H1 (cell line): ENCODE data around the gene C16orf90. TPM values are rescaled to one million over a fixed set of nuclear protein-coding genes. Genes with fewer than 3 reads are reported as not detected.

Experiments used
- ASH2L ChIP-seq: fragments of 200-600, 300-600 bp; sonication (generic); IDR thresholded peaks from one replicate; pipeline ENCODE4 v1.7.1; 2017; ENCODE audit warnings: low read length
- BRCA1 ChIP-seq: IDR thresholded peaks from 2 replicates; pipeline ENCODE4 v1.6.1; 2012; ENCODE audit warnings: low read depth, low read length, improper control_type of control experiment
- CEBPB ChIP-seq: IDR thresholded peaks from 2 replicates; pipeline ENCODE4 v1.6.1; 2012; ENCODE audit warnings: low read depth, low read length
- RAD21 ChIP-seq, 2 experiments: IDR thresholded peaks in 1 of 2; conservative IDR thresholded peaks in 1 of 2; 2 replicates each; pipeline ENCODE4 v1.6.1; 2011; ENCODE audit warnings: low read depth in 2 of 2, low read length in 2 of 2, improper control_type of control experiment in 1 of 2, inconsistent platforms in 1 of 2, mild to moderate bottlenecking in 1 of 2, moderate library complexity in 1 of 2
- SP2 ChIP-seq: IDR thresholded peaks from 2 replicates; pipeline ENCODE4 v1.6.1; 2012; ENCODE audit warnings: mild to moderate bottlenecking, low read length, inconsistent platforms
- ZNF274 ChIP-seq: IDR thresholded peaks from 2 replicates; pipeline ENCODE4 v1.7.0; 2012; ENCODE audit warnings: low read length, borderline replicate concordance; ENCODE audit errors: extremely low read depth
- polyA plus RNA-seq, 7 experiments: library from polyadenylated mRNA; depleted of rRNA in 3 of 7; stranded (reverse) in 5 of 7; unstranded in 2 of 7; fragments of >200 nt in 5 of 7; fragments of 200-250 nt in 2 of 7; gene quantifications; 1 replicate in 5 of 7; 2 replicates in 1 of 7; 4 replicates in 1 of 7; pipeline versions ENCODE4 v1.2.1 to v1.2.3, GENCODE V29; 2011 to 2013; ENCODE audit warnings: missing spikeins in 2 of 7, mixed read lengths in 2 of 7
- total RNA-seq: library from RNA; stranded (reverse); fragmentation: NEBNext Ultra II Directional; extraction: Animal tissue kit (Norgen Biotek cat#: 25700); gene quantifications from 2 replicates; pipeline ENCODE4 v1.2.1, GENCODE V29; 2021

The C16orf90 gene
- total and polyA plus RNA-seq, 2 of the 8 experiments (the other 6 are each of a cell fraction or from before 2014, with no cell fraction given): not detected

DNA sequence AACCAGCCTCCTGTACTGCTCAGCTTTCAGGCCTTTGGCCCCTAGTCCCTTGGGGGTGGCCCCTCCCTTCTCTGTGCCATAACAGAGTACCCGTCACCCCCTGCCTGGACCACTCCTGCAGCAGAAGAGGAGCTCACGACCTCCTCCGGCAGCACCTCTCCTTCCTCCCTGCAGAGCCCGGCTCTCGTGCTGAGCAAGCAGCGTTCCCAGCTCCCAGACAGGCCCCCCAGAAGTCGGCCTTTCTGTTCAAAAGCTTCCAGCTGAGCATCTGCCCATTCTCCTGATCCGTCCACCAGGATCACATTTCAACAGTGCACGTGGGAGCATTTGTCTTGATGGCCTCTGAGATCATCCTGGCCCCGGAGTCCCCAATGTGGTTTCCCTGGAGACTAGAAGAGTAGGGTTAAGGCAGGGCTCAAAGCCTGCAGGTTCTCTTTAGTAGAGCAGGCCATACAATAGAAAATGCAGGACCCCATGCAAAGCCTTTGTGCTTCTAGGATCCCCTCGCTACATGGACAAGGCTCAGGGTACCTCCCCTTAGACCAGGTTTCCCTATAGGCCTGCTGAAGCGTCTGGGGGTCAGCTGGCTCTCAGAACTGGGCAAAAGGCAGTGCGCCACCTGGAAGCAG is 46.4 kb upstream of the C16orf90 start (continued):
- TF ChIP-seq CEBPB: no peak
- no peak for TF ChIP-seq ZNF274
- TF ChIP-seq RAD21 (IDR thresholded peaks at IDR 0.05 in 1 of 2, conservative IDR thresholded peaks at IDR 0.05 in 1 of 2; ENCODE audit: low read depth in 2 of 2, low read length in 2 of 2): no peak
- TF ChIP-seq SP2: no peak
- no peak for TF ChIP-seq BRCA1
- no peak for TF ChIP-seq ASH2L
